Peyer's patch (tissue), 4 donors: Measurements from ENCODE around the gene ABCB9.

Source experiments
- CTCF ChIP-seq, 6 experiments: fragments of 450-650 bp in 4 of 6; fragments of 200-600 bp in 2 of 6; sonication (generic) in 1 of 6; IDR thresholded peaks; one replicate each; pipeline ENCODE4 v1.5.1; 2017 to 2019; ENCODE audit warnings: antibody characterized with exemption in 6 of 6, mild to moderate bottlenecking in 3 of 6, moderate library complexity in 1 of 6
- POLR2A ChIP-seq, 2 donors: fragments of 450-650 bp; IDR thresholded peaks; one replicate each; pipeline ENCODE4 v1.5.1; 2017; ENCODE audit warnings: antibody characterized with exemption in 2 of 2, mild to moderate bottlenecking in 2 of 2, moderate library complexity in 2 of 2

- TF ChIP-seq CTCF (IDR thresholded peaks at IDR 0.05) (no peak), POLR2A (IDR thresholded peaks at IDR 0.05) (no peak)
These were observed 16.2 kb upstream of the ABCB9 start for GRCh38 chr12:122982477-122982815.
